A549 (cell line): ENCODE measurements around the gene COL2A1.

Experiments
- FOSB ChIP-seq: fragments of 250-450 bp; sonication (Bioruptor Pico); IDR thresholded peaks from 2 replicates; pipeline ENCODE4 v1.5.0; 2020; ENCODE audit warnings: mild to moderate bottlenecking, moderate library complexity
- GATA3 ChIP-seq: IDR thresholded peaks from 2 replicates; pipeline ENCODE4 v1.6.1; 2012; ENCODE audit warnings: borderline replicate concordance
- KDM1A ChIP-seq: fragments of 200-600 bp; sonication (generic); IDR thresholded peaks from 2 replicates; pipeline ENCODE4 v1.6.1; 2016; ENCODE audit warnings: low read depth, mild to moderate bottlenecking
- POLR2A ChIP-seq: IDR thresholded peaks from 2 replicates; pipeline ENCODE4 v1.6.1; 2012; ENCODE audit warnings: mild to moderate bottlenecking, low read length
- RCOR1 ChIP-seq: fragments of 150-350 bp; IDR thresholded peaks from 2 replicates; pipeline ENCODE4 v1.6.1; 2014; ENCODE audit warnings: antibody characterized with exemption, low read length, low read depth
- SMC3 ChIP-seq: fragments of >200 bp; sonication (Bioruptor Twin); formaldehyde crosslinking; IDR thresholded peaks from 3 replicates; pipeline ENCODE4 v1.6.1; 2018; ENCODE audit warnings: inconsistent platforms
- TF ChIP-seq, protein P1 (sequence below): fragments of >200 bp; sonication (Bioruptor Twin); formaldehyde crosslinking; IDR thresholded peaks from 3 replicates; pipeline ENCODE4 v1.5.1; 2016
- TF ChIP-seq, protein P2 (sequence below): fragments of 250-450 bp; sonication (Bioruptor Pico); IDR thresholded peaks from 2 replicates; pipeline ENCODE4 v1.5.0; 2021; ENCODE audit warnings: mild to moderate bottlenecking, moderate library complexity, borderline replicate concordance

DNA sequence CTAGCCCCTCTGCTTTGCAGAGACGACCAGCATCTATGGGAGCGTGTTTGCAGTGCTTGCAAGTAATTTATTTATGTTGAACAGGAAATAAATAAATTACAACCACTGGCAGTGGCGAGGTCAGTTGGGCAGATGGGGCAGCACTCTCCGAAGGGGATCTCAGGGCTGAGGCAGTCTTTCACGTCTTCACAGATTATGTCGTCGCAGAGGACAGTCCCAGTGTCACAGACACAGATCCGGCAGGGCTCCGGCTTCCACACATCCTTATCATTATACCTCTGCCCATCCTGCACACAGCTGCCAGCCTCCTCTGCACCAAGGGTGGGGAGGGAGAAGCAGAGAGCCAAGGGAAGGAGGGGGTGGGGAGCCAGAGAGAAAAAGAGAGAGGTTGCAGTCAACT lies 4.5 kb downstream of the COL2A1 start:
- TF ChIP-seq, protein P1, sequence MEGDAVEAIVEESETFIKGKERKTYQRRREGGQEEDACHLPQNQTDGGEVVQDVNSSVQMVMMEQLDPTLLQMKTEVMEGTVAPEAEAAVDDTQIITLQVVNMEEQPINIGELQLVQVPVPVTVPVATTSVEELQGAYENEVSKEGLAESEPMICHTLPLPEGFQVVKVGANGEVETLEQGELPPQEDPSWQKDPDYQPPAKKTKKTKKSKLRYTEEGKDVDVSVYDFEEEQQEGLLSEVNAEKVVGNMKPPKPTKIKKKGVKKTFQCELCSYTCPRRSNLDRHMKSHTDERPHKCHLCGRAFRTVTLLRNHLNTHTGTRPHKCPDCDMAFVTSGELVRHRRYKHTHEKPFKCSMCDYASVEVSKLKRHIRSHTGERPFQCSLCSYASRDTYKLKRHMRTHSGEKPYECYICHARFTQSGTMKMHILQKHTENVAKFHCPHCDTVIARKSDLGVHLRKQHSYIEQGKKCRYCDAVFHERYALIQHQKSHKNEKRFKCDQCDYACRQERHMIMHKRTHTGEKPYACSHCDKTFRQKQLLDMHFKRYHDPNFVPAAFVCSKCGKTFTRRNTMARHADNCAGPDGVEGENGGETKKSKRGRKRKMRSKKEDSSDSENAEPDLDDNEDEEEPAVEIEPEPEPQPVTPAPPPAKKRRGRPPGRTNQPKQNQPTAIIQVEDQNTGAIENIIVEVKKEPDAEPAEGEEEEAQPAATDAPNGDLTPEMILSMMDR = no peak
- TF ChIP-seq FOSB (CRISPR knock-in tag) (no peak), KDM1A (no peak), POLR2A (no peak), RCOR1 (no peak), SMC3 (no peak), GATA3 (no peak)
- TF ChIP-seq, protein P2, sequence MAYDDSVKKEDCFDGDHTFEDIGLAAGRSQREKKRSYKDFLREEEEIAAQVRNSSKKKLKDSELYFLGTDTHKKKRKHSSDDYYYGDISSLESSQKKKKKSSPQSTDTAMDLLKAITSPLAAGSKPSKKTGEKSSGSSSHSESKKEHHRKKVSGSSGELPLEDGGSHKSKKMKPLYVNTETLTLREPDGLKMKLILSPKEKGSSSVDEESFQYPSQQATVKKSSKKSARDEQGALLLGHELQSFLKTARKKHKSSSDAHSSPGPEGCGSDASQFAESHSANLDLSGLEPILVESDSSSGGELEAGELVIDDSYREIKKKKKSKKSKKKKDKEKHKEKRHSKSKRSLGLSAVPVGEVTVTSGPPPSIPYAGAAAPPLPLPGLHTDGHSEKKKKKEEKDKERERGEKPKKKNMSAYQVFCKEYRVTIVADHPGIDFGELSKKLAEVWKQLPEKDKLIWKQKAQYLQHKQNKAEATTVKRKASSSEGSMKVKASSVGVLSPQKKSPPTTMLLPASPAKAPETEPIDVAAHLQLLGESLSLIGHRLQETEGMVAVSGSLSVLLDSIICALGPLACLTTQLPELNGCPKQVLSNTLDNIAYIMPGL (CRISPR knock-in tag) = no peak
